Measurements from ENCODE around the gene INTS3. TPM values are rescaled to one million over a fixed set of nuclear protein-coding genes. Genes with fewer than 3 reads are reported as not detected.
A peak's percentile ranks its signal among the peaks of the same experiment; 100 is the strongest.

INTS3 gene
- total and polyA plus RNA-seq, 8 donors: 13.5 to 56.2 (median 20.0) TPM

- peaks cover 0 to 11% (median 5%) of the 10 kb centered on the region in 3 donors for H3K4me1 ChIP-seq
- H3K27ac ChIP-seq: no peak overlapping the region
- DNase-seq (no peak), FAIRE-seq (no peak), ATAC-seq (no peak)
- intact Hi-C loops (cut with DNase I): loop anchor here in 1 of 3 donors (5.0 kb wide), 1 partner anchor 60 kb away; no protein-coding TSS in a partner anchor
- H3K9me3 ChIP-seq: no peaks in the 10 kb centered on the region
- TF ChIP-seq, protein P1, sequence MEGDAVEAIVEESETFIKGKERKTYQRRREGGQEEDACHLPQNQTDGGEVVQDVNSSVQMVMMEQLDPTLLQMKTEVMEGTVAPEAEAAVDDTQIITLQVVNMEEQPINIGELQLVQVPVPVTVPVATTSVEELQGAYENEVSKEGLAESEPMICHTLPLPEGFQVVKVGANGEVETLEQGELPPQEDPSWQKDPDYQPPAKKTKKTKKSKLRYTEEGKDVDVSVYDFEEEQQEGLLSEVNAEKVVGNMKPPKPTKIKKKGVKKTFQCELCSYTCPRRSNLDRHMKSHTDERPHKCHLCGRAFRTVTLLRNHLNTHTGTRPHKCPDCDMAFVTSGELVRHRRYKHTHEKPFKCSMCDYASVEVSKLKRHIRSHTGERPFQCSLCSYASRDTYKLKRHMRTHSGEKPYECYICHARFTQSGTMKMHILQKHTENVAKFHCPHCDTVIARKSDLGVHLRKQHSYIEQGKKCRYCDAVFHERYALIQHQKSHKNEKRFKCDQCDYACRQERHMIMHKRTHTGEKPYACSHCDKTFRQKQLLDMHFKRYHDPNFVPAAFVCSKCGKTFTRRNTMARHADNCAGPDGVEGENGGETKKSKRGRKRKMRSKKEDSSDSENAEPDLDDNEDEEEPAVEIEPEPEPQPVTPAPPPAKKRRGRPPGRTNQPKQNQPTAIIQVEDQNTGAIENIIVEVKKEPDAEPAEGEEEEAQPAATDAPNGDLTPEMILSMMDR (IDR thresholded peaks at IDR 0.05): no peak
- no peak overlapping the region for H3K4me3 ChIP-seq
- no peaks in the 10 kb centered on the region for H3K36me3 ChIP-seq
- H3K27me3 ChIP-seq: no peaks in the 10 kb centered on the region
- 83 to 87% methylated on average over 7 of the region's 7 CpGs for WGBS, 2 donors
These were observed 45.1 kb upstream of the INTS3 start for GRCh38 chr1:153682730-153683129.

- FAIRE-seq: no peak
- Histone ChIP-seq H3K36me3 (no peaks in the 10 kb centered on the region), H3K4me3 (no peak overlapping the region), H3K9me3 (no peaks in the 10 kb centered on the region), H3K27ac (no peak overlapping the region), H3K27me3 (no peaks in the 10 kb centered on the region), H3K4me1 (no peaks in the 10 kb centered on the region)
- WGBS, 2 donors: 74 to 76% methylated on average over 5 of the region's 5 CpGs
- intact Hi-C loops (cut with DNase I): loop anchor here in 1 of 3 donors (5.0 kb wide), 1 partner anchor 58 kb away; no protein-coding TSS in a partner anchor
- no peak for DNase-seq
- peak in 1 of 4 donors; percentile 18 for ATAC-seq
- TF ChIP-seq, protein P1 (IDR thresholded peaks at IDR 0.05): no peak
These were observed 44.0 kb upstream of the INTS3 start for GRCh38 chr1:153683854-153684253.

DNA sequence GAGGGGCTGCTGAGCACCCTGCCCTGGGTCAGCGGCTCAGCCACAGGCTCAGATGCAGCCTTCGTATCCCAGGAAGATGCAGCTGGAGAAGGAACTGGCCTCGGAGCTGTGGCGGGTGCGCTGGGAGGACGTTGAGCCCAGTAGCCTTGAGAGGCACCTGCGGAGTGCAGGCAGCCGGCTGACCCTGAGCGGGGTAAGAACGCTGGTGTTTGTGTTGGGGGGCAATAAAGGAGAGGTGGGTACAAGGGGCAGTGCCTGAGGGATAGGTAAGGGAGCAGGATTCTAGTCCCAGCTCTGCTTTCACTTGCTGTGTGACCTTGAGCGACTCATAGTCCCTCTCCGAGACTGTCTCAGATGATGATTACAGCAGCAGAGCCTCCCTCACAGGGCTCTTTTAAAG, 43.0 kb upstream of the INTS3 start:
- Histone ChIP-seq H3K4me1 (no peaks in the 10 kb centered on the region), H3K27me3 (no peaks in the 10 kb centered on the region), H3K9me3 (no peaks in the 10 kb centered on the region), H3K27ac (no peak overlapping the region), H3K4me3 (no peak overlapping the region), H3K36me3 (no peaks in the 10 kb centered on the region)
- TF ChIP-seq, protein P1 (IDR thresholded peaks at IDR 0.05): no peak
- DNase-seq (no peak), ATAC-seq (no peak), FAIRE-seq (no peak)
- WGBS, 2 donors: 53 to 68% methylated on average over 12 of the region's 12 CpGs
- intact Hi-C loops (cut with DNase I): loop anchor here in 1 of 3 donors (5.0 kb wide), 1 partner anchor 57 kb away; no protein-coding TSS in a partner anchor

DNA sequence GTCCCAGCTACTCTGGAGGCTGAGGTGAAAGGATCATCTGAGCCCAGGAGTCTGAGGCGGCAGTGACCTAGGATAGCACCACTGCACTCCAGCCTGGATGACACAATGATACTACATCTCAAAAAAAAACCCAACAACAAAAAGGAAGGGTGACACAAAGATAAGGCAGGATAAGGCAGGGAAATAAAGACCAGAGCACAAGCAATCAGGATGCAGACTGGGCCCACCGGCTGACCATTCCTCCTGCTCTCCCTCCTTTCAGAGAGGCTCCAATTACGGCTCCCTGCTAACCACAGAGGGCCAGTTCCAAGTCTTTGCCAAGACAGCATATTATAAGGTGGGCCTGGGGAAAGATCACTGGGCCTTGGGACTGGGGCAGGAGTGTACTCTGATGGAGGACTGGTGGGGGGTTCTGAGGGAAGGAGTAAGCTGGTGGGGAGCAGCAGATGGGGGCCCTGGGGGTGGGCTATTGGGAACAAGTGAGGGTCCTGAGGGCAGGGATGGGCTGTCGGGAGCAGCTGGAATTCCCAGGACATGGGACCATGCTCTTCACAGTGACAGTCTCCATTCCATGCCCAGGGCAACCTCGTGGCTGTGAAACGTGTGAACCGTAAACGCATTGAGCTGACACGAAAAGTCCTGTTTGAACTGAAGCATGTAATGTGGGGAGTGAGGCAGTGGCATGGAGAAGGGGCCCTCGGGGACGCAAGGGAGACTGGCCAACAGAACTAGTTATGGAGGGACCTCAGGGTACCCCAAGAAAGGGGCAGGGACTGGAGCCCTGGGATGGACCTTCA, 42.1 kb upstream of the INTS3 start:
- H3K27ac ChIP-seq: no peak overlapping the region
- TF ChIP-seq, protein P1 (IDR thresholded peaks at IDR 0.05): no peak
- no peaks in the 10 kb centered on the region for H3K9me3 ChIP-seq
- FAIRE-seq (no peak), ATAC-seq (no peak), DNase-seq (no peak)
- H3K4me3 ChIP-seq: no peak overlapping the region
- H3K27me3 ChIP-seq: no peaks in the 10 kb centered on the region
- H3K4me1 ChIP-seq: no peaks in the 10 kb centered on the region
- 69 to 77% methylated on average over 11 of the region's 11 CpGs for WGBS, 2 donors
- no peaks in the 10 kb centered on the region for H3K36me3 ChIP-seq
- intact Hi-C loops (cut with DNase I): no loop called here

All from pancreas (tissue), 10 donors.